ENCODE data around the gene SAT2. TPM values are rescaled to one million over a fixed set of nuclear protein-coding genes. Genes with fewer than 3 reads are reported as not detected.
A peak's percentile ranks its signal among the peaks of the same experiment; 100 is the strongest.

The SAT2 gene
- total and polyA plus RNA-seq, 2 donors from 2014 or later: 74.7 to 430 TPM

DNA sequence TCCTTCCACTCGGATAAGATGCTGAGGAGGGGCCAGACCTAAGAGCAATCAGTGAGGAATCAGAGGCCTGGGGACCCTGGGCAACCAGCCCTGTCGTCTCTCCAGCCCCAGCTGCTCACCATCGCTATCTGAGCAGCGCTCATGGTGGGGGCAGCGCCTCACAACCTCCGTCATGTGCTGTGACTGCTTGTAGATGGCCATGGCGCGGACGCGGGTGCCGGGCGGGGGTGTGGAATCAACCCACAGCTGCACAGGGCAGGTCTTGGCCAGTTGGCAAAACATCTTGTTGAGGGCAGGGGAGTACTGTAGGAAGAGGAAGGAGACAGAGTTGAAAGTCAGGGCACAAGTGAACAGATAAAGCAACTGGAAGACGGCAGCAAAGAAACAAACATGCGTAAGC, 47.3 kb upstream of the SAT2 start:
- intact Hi-C loops (cut with DNase I): no loop called here
- DNase-seq (no peak), FAIRE-seq (no peak)

DNA sequence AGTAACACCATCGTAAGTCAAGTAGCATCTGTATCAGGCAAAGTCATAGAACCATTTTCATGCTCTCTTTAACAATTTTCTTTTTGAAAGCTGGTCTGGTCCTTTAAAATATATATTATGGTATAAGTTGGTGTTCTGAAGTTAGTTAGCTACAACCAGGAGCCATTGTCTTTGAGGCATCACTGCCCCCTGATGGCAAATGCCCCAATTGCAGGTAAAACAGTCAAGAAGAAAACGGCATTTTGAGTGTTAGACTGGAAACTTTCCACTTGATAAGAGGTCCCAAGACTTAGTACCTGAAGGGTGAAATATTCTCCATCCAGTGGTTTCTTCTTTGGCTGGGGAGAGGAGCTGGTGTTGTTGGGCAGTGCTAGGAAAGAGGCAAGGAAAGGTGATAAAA, 45.6 kb upstream of the SAT2 start:
- TF ChIP-seq, protein P1, sequence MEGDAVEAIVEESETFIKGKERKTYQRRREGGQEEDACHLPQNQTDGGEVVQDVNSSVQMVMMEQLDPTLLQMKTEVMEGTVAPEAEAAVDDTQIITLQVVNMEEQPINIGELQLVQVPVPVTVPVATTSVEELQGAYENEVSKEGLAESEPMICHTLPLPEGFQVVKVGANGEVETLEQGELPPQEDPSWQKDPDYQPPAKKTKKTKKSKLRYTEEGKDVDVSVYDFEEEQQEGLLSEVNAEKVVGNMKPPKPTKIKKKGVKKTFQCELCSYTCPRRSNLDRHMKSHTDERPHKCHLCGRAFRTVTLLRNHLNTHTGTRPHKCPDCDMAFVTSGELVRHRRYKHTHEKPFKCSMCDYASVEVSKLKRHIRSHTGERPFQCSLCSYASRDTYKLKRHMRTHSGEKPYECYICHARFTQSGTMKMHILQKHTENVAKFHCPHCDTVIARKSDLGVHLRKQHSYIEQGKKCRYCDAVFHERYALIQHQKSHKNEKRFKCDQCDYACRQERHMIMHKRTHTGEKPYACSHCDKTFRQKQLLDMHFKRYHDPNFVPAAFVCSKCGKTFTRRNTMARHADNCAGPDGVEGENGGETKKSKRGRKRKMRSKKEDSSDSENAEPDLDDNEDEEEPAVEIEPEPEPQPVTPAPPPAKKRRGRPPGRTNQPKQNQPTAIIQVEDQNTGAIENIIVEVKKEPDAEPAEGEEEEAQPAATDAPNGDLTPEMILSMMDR (IDR thresholded peaks at IDR 0.05; ENCODE audit: borderline replicate concordance, extremely low read depth, insufficient read depth): peak; percentile 15
- Histone ChIP-seq H3K36me3 (ENCODE audit: control insufficient read depth in 2 of 3, insufficient read depth in 3 of 3, low read length in 3 of 3) (peaks cover 9 to 34% (median 21%) of the 10 kb centered on the region in 3 donors), H3K9me3 (ENCODE audit: control insufficient read depth in 2 of 3, insufficient read depth in 1 of 3, low read length in 3 of 3) (peaks cover 1 to 8% (median 3%) of the 10 kb centered on the region in 3 donors), H3K9ac (ENCODE audit: low read length in 3 of 3) (no peak overlapping the region), H3K4me1 (ENCODE audit: control insufficient read depth in 2 of 3, insufficient read depth in 2 of 3, low read depth in 1 of 3, low read length in 3 of 3) (no peaks in the 10 kb centered on the region), H3K4me3 (ENCODE audit: low read length in 3 of 3) (no peak overlapping the region), H3K27me3 (ENCODE audit: control insufficient read depth, insufficient read depth, low read length) (no peaks in the 10 kb centered on the region), H3K27ac (ENCODE audit: low read depth in 2 of 2, low read length in 2 of 2) (no peak overlapping the region)
- intact Hi-C loops (cut with DNase I): no loop called here
- FAIRE-seq (no peak), DNase-seq (no peak)

More for the DNA sequence above, 47.3 kb upstream of the SAT2 start:
- no peak overlapping the region for H3K27ac ChIP-seq (ENCODE audit: low read depth in 2 of 2, low read length in 2 of 2)
- H3K4me3 ChIP-seq (ENCODE audit: low read length in 3 of 3): no peak overlapping the region
- H3K9ac ChIP-seq (ENCODE audit: low read length in 3 of 3): no peak overlapping the region
- no peaks in the 10 kb centered on the region for H3K27me3 ChIP-seq (ENCODE audit: control insufficient read depth, insufficient read depth, low read length)
- peaks cover 1 to 8% (median 3%) of the 10 kb centered on the region in 3 donors for H3K9me3 ChIP-seq (ENCODE audit: control insufficient read depth in 2 of 3, insufficient read depth in 1 of 3, low read length in 3 of 3)
- peaks cover 9 to 27% (median 18%) of the 10 kb centered on the region in 3 donors for H3K36me3 ChIP-seq (ENCODE audit: control insufficient read depth in 2 of 3, insufficient read depth in 3 of 3, low read length in 3 of 3)
- TF ChIP-seq, protein P1 (IDR thresholded peaks at IDR 0.05; ENCODE audit: borderline replicate concordance, extremely low read depth, insufficient read depth): no peak
- H3K4me1 ChIP-seq (ENCODE audit: control insufficient read depth in 2 of 3, insufficient read depth in 2 of 3, low read depth in 1 of 3, low read length in 3 of 3): no peaks in the 10 kb centered on the region

DNA sequence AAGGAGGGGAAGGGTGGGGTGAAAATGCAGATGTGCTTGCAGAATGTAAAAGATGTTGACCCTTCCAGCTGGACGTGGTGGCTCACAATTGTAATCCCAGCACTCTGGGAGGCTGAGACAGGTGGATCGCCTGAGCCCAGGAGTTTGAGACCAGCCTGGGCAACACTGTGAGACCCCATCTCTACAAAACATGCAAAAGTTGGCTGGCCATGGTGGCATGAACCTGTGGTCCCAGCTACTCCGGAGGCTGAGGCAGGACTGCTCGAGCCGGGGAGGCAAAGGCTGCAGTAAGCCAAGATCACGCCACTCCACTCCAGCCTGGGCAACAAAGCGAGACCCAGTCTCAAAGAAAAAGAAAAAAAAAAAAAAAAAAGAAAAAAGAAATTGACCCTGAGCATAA, 40.9 kb upstream of the SAT2 start:
- H3K27me3 ChIP-seq (ENCODE audit: control insufficient read depth, insufficient read depth, low read length): no peaks in the 10 kb centered on the region
- FAIRE-seq: no peak
- H3K27ac ChIP-seq (ENCODE audit: low read depth in 2 of 2, low read length in 2 of 2): no peak overlapping the region
- intact Hi-C loops (cut with DNase I): no loop called here
- H3K9ac ChIP-seq (ENCODE audit: low read length in 3 of 3): no peak overlapping the region
- peaks cover 8 to 22% (median 17%) of the 10 kb centered on the region in 3 donors for H3K36me3 ChIP-seq (ENCODE audit: control insufficient read depth in 2 of 3, insufficient read depth in 3 of 3, low read length in 3 of 3)
- DNase-seq: no peak
- TF ChIP-seq, protein P1 (IDR thresholded peaks at IDR 0.05; ENCODE audit: borderline replicate concordance, extremely low read depth, insufficient read depth): no peak
- H3K4me3 ChIP-seq (ENCODE audit: low read length in 3 of 3): no peak overlapping the region
- H3K9me3 ChIP-seq (ENCODE audit: control insufficient read depth in 2 of 3, insufficient read depth in 1 of 3, low read length in 3 of 3): peaks cover 1 to 3% (median 3%) of the 10 kb centered on the region in 3 donors
- H3K4me1 ChIP-seq (ENCODE audit: control insufficient read depth in 2 of 3, insufficient read depth in 2 of 3, low read depth in 1 of 3, low read length in 3 of 3): no peaks in the 10 kb centered on the region
